Pancreas (tissue), 10 donors: ENCODE data around the gene SNN. TPM values are rescaled to one million over a fixed set of nuclear protein-coding genes. Genes with fewer than 3 reads are reported as not detected.

Source experiments
- ATAC-seq, 4 donors: fragments of 200-7000 bp; cut with Tn5 transposase; one replicate each; pipeline versions ENCODE4 v1.8.0 to v1.9.1; 2020; ENCODE audit warnings: mild to moderate bottlenecking in 4 of 4, moderate library complexity in 4 of 4
- DNase-seq, 6 donors: peaks; one replicate each; pipeline ENCODE4 v3.0.0-alpha.2; 2020
- FAIRE-seq: peaks from 2 replicates; lab custom pipeline; 2012; peaks lifted over from hg19 to GRCh38; lab: Jason Lieb, UNC
- H3K27ac ChIP-seq, 4 donors: fragments of 200-600 bp; sonication (generic); 1 replicate in 3 of 4; 2 replicates in 1 of 4; pipeline versions ENCODE4 v1.5.0 to v1.8.0; 2020
- H3K27me3 ChIP-seq, 4 donors: fragments of 200-600 bp; one replicate each; pipeline ENCODE4 v1.8.0; 2021
- H3K36me3 ChIP-seq, 3 donors: fragments of 200-600 bp; sonication (generic) in 1 of 3; one replicate each; pipeline versions ENCODE4 v1.5.0 to v1.8.0; 2020 to 2021
- H3K4me1 ChIP-seq, 3 donors: fragments of 200-600 bp; one replicate each; pipeline ENCODE4 v1.8.0; 2021
- H3K4me3 ChIP-seq, 4 donors: fragments of 200-600 bp; sonication (generic) in 2 of 4; one replicate each; pipeline versions ENCODE4 v1.5.0 to v1.8.0; 2020 to 2021
- H3K9me3 ChIP-seq, 4 donors: fragments of 200-600 bp; one replicate each; pipeline ENCODE4 v1.8.0; 2021
- WGBS, 2 donors: extraction: QIAGEN DNeasy Blood & Tissue Kit; methylation state at CpG; one replicate each; pipeline ENCODE4 v1.1.7; 2013; 5-methylcytosine and 5-hydroxymethylcytosine counted together
- intact Hi-C, 3 donors: fragments of 100-400 bp; cut with DNase I; formaldehyde crosslinking; loops; one replicate each; pipeline versions ENCODE4 v1.11.1 to v1.14.2; 2022
- polyA plus RNA-seq, 2 donors: library from polyadenylated mRNA; stranded (reverse); fragments of 200-250 nt; gene quantifications; one replicate each; pipeline ENCODE4 v1.2.3, GENCODE V29; 2013
- total RNA-seq, 6 donors: library from RNA; stranded (reverse); fragmentation: NEBNext Ultra II Directional in 4 of 6; extraction: Animal tissue kit (Norgen Biotek cat#: 25700) in 4 of 6; gene quantifications; one replicate each; pipeline versions ENCODE4 v1.2.1 to v1.2.4, GENCODE V29; 2021 to 2023
- TF ChIP-seq, protein P1 (sequence below), 4 donors: fragments of 200-600 bp; sonication (generic) in 3 of 4; IDR thresholded peaks; one replicate each; pipeline versions ENCODE4 v1.5.0 to v1.8.0; 2021; ENCODE audit warnings: antibody characterized with exemption in 4 of 4
- donor health status: healthy with polysubstance abuse.
- donor health status: DM: no; HTN: no; CAD: no; lungs with moderate emphysema.
- donor health status: DM: no; HTN: no; CAD: no.
- donor health status: control.
- donor health status: control.
- donor health status: Bipolar disorder and iron deficiency.
- donor health status: DM: yes; HTN: yes; CAD: no.
- donor health status: DM: no; HTN: no; CAD: no.
- donor health status: DM: no; HTN: no; CAD: no.
- donor health status: DM: yes; HTN: yes; CAD: no.

Gene SNN
- total and polyA plus RNA-seq, 8 donors, result 3.9 to 10.6 (median 4.5) TPM

DNA sequence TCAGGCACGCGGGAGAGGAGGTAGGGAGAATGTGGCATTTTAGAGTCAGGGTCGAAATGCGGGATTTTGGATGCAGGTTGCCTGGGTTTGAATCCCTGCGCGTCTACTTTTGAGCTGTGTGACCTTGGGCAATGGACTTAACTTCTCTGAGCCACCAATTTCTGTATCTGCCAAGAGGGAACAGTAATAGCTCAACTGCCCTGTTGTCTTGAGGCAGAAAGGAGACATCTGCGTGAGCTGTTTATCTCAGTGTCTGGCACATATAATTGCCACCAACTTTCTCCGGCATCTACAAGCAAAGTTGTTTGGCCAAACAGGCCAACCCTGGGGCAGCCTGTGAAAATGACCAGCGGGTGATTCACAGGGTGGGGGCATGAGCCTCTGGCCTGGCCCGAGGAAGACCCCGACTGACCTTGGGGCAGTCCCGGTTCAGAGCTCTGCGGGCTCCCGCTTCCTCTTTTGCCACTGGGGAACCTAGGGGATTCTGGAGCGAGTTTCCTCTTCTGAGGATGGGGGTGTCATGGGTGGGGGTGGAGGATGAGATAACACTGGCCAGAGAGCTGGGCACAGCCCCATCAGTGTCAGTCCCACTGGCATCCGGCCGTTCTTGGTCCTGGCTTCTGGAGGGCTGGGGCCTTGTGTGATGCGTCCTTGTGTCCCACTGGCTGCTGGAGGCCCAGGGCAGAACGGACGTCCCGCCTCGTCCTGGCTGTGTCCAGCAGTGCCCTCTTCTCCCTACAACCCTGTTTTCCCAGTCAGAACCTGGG lies 1.3 kb downstream of the SNN start:
- Histone ChIP-seq H3K9me3 (no peaks in the 10 kb centered on the region), H3K36me3 (no peaks in the 10 kb centered on the region), H3K27me3 (no peaks in the 10 kb centered on the region), H3K27ac (peak overlapping the region in 3 of 4 donors; percentile 6 to 39 (median 18)), H3K4me1 (peaks cover 0 to 10% (median 9%) of the 10 kb centered on the region in 3 donors), H3K4me3 (peak overlapping the region; percentile 61 to 77 (median 72))
- intact Hi-C loops, result loop anchor here in 1 of 3 donors (10.0 kb wide), 1 partner anchor 265 kb away; no protein-coding TSS in a partner anchor
- TF ChIP-seq, protein P1, sequence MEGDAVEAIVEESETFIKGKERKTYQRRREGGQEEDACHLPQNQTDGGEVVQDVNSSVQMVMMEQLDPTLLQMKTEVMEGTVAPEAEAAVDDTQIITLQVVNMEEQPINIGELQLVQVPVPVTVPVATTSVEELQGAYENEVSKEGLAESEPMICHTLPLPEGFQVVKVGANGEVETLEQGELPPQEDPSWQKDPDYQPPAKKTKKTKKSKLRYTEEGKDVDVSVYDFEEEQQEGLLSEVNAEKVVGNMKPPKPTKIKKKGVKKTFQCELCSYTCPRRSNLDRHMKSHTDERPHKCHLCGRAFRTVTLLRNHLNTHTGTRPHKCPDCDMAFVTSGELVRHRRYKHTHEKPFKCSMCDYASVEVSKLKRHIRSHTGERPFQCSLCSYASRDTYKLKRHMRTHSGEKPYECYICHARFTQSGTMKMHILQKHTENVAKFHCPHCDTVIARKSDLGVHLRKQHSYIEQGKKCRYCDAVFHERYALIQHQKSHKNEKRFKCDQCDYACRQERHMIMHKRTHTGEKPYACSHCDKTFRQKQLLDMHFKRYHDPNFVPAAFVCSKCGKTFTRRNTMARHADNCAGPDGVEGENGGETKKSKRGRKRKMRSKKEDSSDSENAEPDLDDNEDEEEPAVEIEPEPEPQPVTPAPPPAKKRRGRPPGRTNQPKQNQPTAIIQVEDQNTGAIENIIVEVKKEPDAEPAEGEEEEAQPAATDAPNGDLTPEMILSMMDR (IDR thresholded peaks at IDR 0.05), result no peak
- FAIRE-seq (no peak), ATAC-seq (peak in 2 of 4 donors; percentile 7 to 13), DNase-seq (peak in 4 of 6 donors; percentile 32 to 79 (median 54))
- 36 to 43% methylated on average over 22 of the region's 22 CpGs for WGBS, 2 donors

DNA sequence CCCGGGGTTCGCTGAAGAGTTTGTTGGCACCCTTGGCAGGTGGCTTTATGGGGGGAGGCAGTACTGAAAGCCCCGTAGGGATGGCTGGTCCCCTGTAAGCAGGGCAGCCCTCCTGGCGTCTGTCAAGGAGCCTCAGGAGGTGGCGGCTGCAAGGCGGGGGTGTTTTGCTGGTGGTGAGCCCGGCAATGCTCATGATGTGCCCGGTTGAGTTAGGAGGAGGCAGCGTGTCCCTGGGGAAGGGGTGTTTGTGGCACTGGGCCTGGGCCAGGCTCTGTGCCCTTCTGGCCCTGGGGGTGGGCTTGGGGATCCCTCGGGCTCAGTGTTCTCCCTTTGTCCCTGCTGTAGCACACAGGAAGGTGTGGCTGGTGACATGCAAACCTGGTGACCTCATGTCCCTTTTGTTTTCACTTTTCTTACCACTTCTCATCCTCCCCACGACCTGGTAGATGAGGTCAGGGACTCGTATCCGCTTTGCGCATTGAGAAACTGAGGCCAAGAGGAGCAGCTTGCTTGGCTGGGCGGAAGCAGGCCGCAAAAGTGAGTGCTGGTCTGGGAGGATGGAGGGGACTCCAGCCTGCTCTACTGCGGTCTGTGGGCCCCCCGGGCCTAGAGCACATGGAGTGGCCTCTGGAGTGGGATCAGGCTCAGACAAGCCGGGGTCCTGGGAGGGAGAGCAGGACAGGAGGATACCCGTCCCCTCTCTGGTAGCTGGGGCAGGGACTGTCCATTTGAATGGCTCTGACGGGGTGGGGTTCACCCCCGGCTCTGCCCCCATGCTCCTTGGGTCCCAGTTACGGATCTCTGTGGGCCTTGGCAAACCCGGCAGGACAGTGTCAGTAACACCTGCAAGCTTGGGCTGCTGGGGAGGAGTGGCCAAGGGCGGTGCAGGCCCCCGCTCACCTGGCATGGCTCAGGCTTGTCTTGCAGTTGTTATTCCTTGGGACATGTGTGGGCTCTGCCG lies 2.2 kb downstream of the SNN start:
- Histone ChIP-seq H3K27ac (peak overlapping the region in 1 of 4 donors; percentile 39), H3K27me3 (no peaks in the 10 kb centered on the region), H3K9me3 (no peaks in the 10 kb centered on the region), H3K4me1 (peaks cover 0 to 17% (median 10%) of the 10 kb centered on the region in 3 donors), H3K36me3 (no peaks in the 10 kb centered on the region), H3K4me3 (no peak overlapping the region)
- TF ChIP-seq, protein P1 (IDR thresholded peaks at IDR 0.05), result no peak
- WGBS, 2 donors, result 68 to 75% methylated on average over 27 of the region's 27 CpGs
- no peak for ATAC-seq
- intact Hi-C loops, result no loop called here
- no peak for FAIRE-seq
- peak in 4 of 6 donors; percentile 35 to 77 (median 50) for DNase-seq

DNA sequence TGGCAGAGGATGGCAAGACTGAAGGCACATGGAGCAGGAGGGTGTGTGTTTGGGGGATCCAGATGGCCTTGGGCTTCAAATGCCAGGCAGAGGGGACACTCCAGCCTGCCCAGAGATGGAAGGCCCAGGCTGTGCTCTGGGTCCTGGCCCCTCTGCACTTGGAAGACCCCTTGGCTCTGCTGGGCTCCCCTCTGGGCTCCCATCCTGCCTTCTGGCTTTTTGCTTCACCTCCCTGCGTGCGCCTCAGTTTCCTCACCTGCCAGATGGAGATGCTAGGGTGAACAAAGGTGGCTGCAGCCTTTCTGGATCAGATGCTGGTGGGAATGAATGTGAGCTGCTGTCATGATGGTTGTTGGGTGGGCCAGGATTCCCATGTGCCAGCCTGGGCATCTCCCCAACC lies 3.0 kb downstream of the SNN start:
- Histone ChIP-seq H3K4me1 (peaks cover 0 to 23% (median 10%) of the 10 kb centered on the region in 3 donors), H3K9me3 (no peaks in the 10 kb centered on the region), H3K27me3 (no peaks in the 10 kb centered on the region), H3K27ac (no peak overlapping the region), H3K4me3 (no peak overlapping the region), H3K36me3 (peaks cover 0 to 3% (median 0%) of the 10 kb centered on the region in 3 donors)
- DNase-seq (no peak), FAIRE-seq (no peak), ATAC-seq (no peak)
- intact Hi-C loops, result no loop called here
- 97 to 100% methylated on average over 2 of the region's 2 CpGs for WGBS, 2 donors
- TF ChIP-seq, protein P1 (IDR thresholded peaks at IDR 0.05), result no peak

DNA sequence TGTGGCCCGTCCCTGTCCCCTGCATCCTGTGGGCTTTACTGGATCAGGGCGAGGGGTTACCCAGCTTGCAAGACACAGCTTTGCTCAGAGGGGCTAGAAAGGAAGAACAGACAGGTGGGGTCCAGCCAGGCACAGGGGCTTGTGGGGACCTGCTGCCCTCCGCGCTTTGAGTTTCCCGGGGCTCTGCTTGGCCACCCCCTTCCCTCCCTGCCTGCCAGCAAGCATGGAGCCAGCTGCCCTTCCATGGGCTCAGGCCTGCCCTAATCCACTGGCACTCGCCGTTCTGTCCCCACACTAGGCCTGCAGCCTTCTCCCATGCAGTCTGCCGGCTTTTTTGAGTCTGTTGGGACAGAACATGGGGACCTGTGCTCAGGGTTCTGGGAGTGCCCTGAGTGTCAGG lies 3.4 kb downstream of the SNN start:
- H3K27me3 ChIP-seq, result no peaks in the 10 kb centered on the region
- H3K4me3 ChIP-seq, result no peak overlapping the region
- intact Hi-C loops, result no loop called here
- FAIRE-seq, result no peak
- TF ChIP-seq, protein P1 (IDR thresholded peaks at IDR 0.05), result no peak
- peaks cover 0 to 24% (median 10%) of the 10 kb centered on the region in 3 donors for H3K4me1 ChIP-seq
- no peak overlapping the region for H3K27ac ChIP-seq
- H3K9me3 ChIP-seq, result no peaks in the 10 kb centered on the region
- no peak for DNase-seq
- H3K36me3 ChIP-seq, result peaks cover 0 to 7% (median 2%) of the 10 kb centered on the region in 3 donors
- 90 to 93% methylated on average over 8 of the region's 8 CpGs for WGBS, 2 donors
- no peak for ATAC-seq
